Gastrocnemius medialis (tissue), 4 donors: ENCODE results near the gene PRDM15. TPM values are rescaled to one million over a fixed set of nuclear protein-coding genes. Genes with fewer than 3 reads are reported as not detected.

Experiments
- ATAC-seq, 2 donors: fragments of 150-250 bp; one replicate each; pipeline ENCODE4 v1.9.1; 2016
- DNase-seq, 2 donors: peaks; one replicate each; pipeline ENCODE4 v3.0.0-alpha.2; 2019
- H3K27ac ChIP-seq, 4 donors: fragments of 200-600 bp; sonication (generic); 1 replicate in 1 of 4; 2 replicates in 3 of 4; pipeline ENCODE4 v1.5.1; 2016 to 2018; ENCODE audit warnings: mild to moderate bottlenecking in 2 of 4, moderate library complexity in 1 of 4
- H3K27me3 ChIP-seq, 3 donors: fragments of 200-600 bp; sonication (generic) in 2 of 3; 1 replicate in 1 of 3; 2 replicates in 2 of 3; pipeline versions ENCODE4 v1.5.1 to v1.6.0; 2016 to 2019; ENCODE audit warnings: mild to moderate bottlenecking in 1 of 3, moderate library complexity in 1 of 3
- H3K36me3 ChIP-seq, 2 donors: fragments of 200-600 bp; sonication (generic) in 1 of 2; one replicate each; pipeline ENCODE4 v1.5.1; 2017 to 2018
- H3K4me1 ChIP-seq, 2 donors: fragments of 200-600 bp; sonication (generic) in 1 of 2; one replicate each; pipeline ENCODE4 v1.5.1; 2016 to 2017; ENCODE audit warnings: mild to moderate bottlenecking in 2 of 2
- H3K4me3 ChIP-seq, 4 donors: fragments of 200-600 bp; sonication (generic) in 3 of 4; 1 replicate in 1 of 4; 2 replicates in 3 of 4; pipeline ENCODE4 v1.5.1; 2016 to 2019; ENCODE audit warnings: mild to moderate bottlenecking in 2 of 4
- H3K9me3 ChIP-seq, 3 donors: fragments of 200-600 bp; sonication (generic) in 2 of 3; 1 replicate in 1 of 3; 2 replicates in 2 of 3; pipeline ENCODE4 v1.5.1; 2016 to 2019
- CTCF ChIP-seq, 5 experiments: fragments of 450-650 bp in 3 of 5; fragments of 200-600 bp in 2 of 5; sonication (generic) in 2 of 5; IDR thresholded peaks in 4 of 5; conservative IDR thresholded peaks in 1 of 5; 1 replicate in 4 of 5; 2 replicates in 1 of 5; pipeline ENCODE4 v1.5.1; 2016 to 2019; ENCODE audit warnings: antibody characterized with exemption in 5 of 5, mild to moderate bottlenecking in 3 of 5, moderate library complexity in 3 of 5
- POLR2A ChIP-seq, 2 donors: fragments of 450-650 bp; IDR thresholded peaks; one replicate each; pipeline ENCODE4 v1.6.1; 2017; ENCODE audit warnings: antibody characterized with exemption in 2 of 2, mild to moderate bottlenecking in 2 of 2, moderate library complexity in 2 of 2
- in situ Hi-C, 4 donors: fragments of 200-750 bp; cut with MboI; loops; one replicate each; pipeline versions ENCODE4 v1.15.0 to v1.8.0; 2017; ENCODE audit warnings: low sequenced_read_pairs in 4 of 4
- intact Hi-C: fragments of 100-400 bp; cut with DNase I; formaldehyde crosslinking; loops from one replicate; pipeline ENCODE4 v1.15.1; 2023; ENCODE audit warnings: low total_unique reads
- total RNA-seq, 4 donors: library from RNA; depleted of rRNA; stranded (reverse); fragments of >200 nt; gene quantifications; one replicate each; pipeline versions ENCODE4 v1.1.0 to v1.2.3, GENCODE V29; 2016

The PRDM15 gene
- total RNA-seq, 4 donors from 2014 or later = 4.4 to 13.6 (median 5.4) TPM

- Histone ChIP-seq H3K9me3 (no peaks in the 10 kb centered on the region), H3K27me3 (no peaks in the 10 kb centered on the region), H3K27ac (no peak overlapping the region), H3K4me1 (no peaks in the 10 kb centered on the region), H3K36me3 (peaks cover 0 to 27% of the 10 kb centered on the region in 2 donors), H3K4me3 (no peak overlapping the region)
- ATAC-seq (no peak), DNase-seq (no peak)
- in situ Hi-C loops = loop anchor here in 3 of 4 donors (10.0 to 25.0 kb wide), 2 partner anchors 302 to 305 kb away; no protein-coding TSS in a partner anchor
- intact Hi-C loops = no loop called here
- TF ChIP-seq POLR2A (IDR thresholded peaks at IDR 0.05) = no peak
- no peak for TF ChIP-seq CTCF (IDR thresholded peaks at IDR 0.05 in 4 of 5, conservative IDR thresholded peaks at IDR 0.05 in 1 of 5)
Observed at GRCh38 chr21:41809891-41810596, 69.1 kb downstream of the PRDM15 start.

- no peak for DNase-seq
- in situ Hi-C loops = loop anchor here in 1 of 4 donors (25.0 kb wide), 1 partner anchor 303 kb away; no protein-coding TSS in a partner anchor
- ATAC-seq = no peak
Observed at GRCh38 chr21:41808846-41809245, 70.3 kb downstream of the PRDM15 start.

GRCh38 chr21:41808094-41808493, 71.0 kb downstream of the PRDM15 start:
- Histone ChIP-seq H3K4me3 (no peak overlapping the region), H3K27me3 (no peaks in the 10 kb centered on the region), H3K27ac (no peak overlapping the region), H3K36me3 (peaks cover 0 to 20% of the 10 kb centered on the region in 2 donors), H3K4me1 (peaks cover under 1 to 3% of the 10 kb centered on the region in 2 donors), H3K9me3 (no peaks in the 10 kb centered on the region)
- intact Hi-C loops = no loop called here
- ATAC-seq (no peak), DNase-seq (no peak)
- TF ChIP-seq POLR2A (IDR thresholded peaks at IDR 0.05) (no peak), CTCF (IDR thresholded peaks at IDR 0.05 in 4 of 5, conservative IDR thresholded peaks at IDR 0.05 in 1 of 5) (no peak)
- in situ Hi-C loops = loop anchor here in 1 of 4 donors (25.0 kb wide), 1 partner anchor 304 kb away; no protein-coding TSS in a partner anchor

More at GRCh38 chr21:41808846-41809245, 70.3 kb downstream of the PRDM15 start:
- TF ChIP-seq POLR2A (IDR thresholded peaks at IDR 0.05) = no peak
- no peak overlapping the region for H3K4me3 ChIP-seq
- no peak overlapping the region for H3K27ac ChIP-seq
- no peaks in the 10 kb centered on the region for H3K4me1 ChIP-seq
- no peaks in the 10 kb centered on the region for H3K9me3 ChIP-seq
- intact Hi-C loops = no loop called here
- H3K36me3 ChIP-seq = peaks cover 0 to 25% of the 10 kb centered on the region in 2 donors
- H3K27me3 ChIP-seq = no peaks in the 10 kb centered on the region

- Histone ChIP-seq H3K4me1 (peaks cover 7 to 10% of the 10 kb centered on the region in 2 donors), H3K36me3 (peaks cover 0 to 19% of the 10 kb centered on the region in 2 donors), H3K9me3 (no peaks in the 10 kb centered on the region), H3K27ac (no peak overlapping the region), H3K4me3 (no peak overlapping the region), H3K27me3 (no peaks in the 10 kb centered on the region)
- no peak for ATAC-seq
- no peak for DNase-seq
- TF ChIP-seq POLR2A (IDR thresholded peaks at IDR 0.05) = no peak
- TF ChIP-seq CTCF (IDR thresholded peaks at IDR 0.05 in 4 of 5, conservative IDR thresholded peaks at IDR 0.05 in 1 of 5) = no peak
- in situ Hi-C loops = loop anchor here in 1 of 4 donors (25.0 kb wide), 1 partner anchor 306 kb away; no protein-coding TSS in a partner anchor
- intact Hi-C loops = no loop called here
Observed at GRCh38 chr21:41806773-41807172, 72.4 kb downstream of the PRDM15 start.

DNA sequence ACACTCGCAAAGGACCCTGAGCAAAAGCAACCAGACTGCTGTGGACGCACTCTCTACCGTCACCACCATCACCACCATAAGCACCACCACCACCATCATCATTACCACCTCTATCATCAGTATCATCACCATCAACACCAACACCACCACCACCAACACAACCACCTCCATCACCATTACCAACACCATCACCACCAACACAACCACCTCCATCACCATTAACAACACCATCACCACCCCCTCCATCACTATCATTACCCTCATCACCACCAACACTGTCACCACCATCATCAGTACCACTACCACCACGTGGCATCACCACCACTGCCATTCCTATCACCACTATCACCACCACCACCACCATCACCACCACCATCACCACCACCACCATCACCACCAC, 73.5 kb downstream of the PRDM15 start:
- TF ChIP-seq CTCF (IDR thresholded peaks at IDR 0.05 in 4 of 5, conservative IDR thresholded peaks at IDR 0.05 in 1 of 5) = no peak
- TF ChIP-seq POLR2A (IDR thresholded peaks at IDR 0.05) = no peak
- intact Hi-C loops = no loop called here

More for the DNA sequence above, 73.5 kb downstream of the PRDM15 start:
- peaks cover 7 to 10% of the 10 kb centered on the region in 2 donors for H3K4me1 ChIP-seq
- in situ Hi-C loops = loop anchor here in 1 of 4 donors (25.0 kb wide), 1 partner anchor 307 kb away; no protein-coding TSS in a partner anchor
- no peaks in the 10 kb centered on the region for H3K27me3 ChIP-seq
- H3K9me3 ChIP-seq = no peaks in the 10 kb centered on the region
- H3K36me3 ChIP-seq = peaks cover 0 to 23% of the 10 kb centered on the region in 2 donors
- H3K4me3 ChIP-seq = no peak overlapping the region
- no peak overlapping the region for H3K27ac ChIP-seq
- ATAC-seq (no peak), DNase-seq (no peak)
